Upper lobe of left lung (tissue), 4 donors: Measurements from ENCODE around the gene FAM151A.

Experiments
- CTCF ChIP-seq, 6 experiments: fragments of 450-650 bp in 4 of 6; fragments of 200-600 bp in 2 of 6; sonication (generic) in 2 of 6; IDR thresholded peaks; one replicate each; pipeline ENCODE4 v1.5.1; 2016 to 2019; ENCODE audit warnings: antibody characterized with exemption in 6 of 6
- POLR2AphosphoS5 ChIP-seq, 2 donors: sonication (generic); formaldehyde crosslinking; IDR thresholded peaks; one replicate each; pipeline ENCODE4 v1.5.1; 2017; ENCODE audit warnings: antibody characterized with exemption in 2 of 2

DNA sequence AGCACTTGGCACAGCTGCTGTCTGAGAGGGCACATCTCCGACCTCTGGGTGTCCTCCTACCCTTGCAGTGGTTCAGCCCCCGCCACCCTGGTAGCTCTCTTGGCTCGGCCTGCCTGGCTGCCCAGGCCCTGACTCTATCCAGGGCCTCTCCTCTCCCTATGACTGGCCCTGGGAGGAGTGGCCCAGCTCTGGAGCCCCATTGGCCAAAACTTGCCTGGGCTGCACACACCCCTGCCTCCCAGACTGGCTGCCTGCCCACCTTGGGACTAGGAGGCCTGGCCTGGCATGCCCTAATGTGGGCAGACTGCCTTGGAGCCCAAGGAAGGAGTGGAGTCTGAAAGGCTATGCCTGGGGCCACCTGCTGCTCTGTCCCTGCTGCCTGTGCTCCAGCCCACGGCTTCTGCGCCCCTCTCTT, 41.7 kb downstream of the FAM151A start:
- no peak for TF ChIP-seq CTCF (IDR thresholded peaks at IDR 0.05)
- peak in 1 of 2 donors; percentile 61 for TF ChIP-seq POLR2AphosphoS5 (IDR thresholded peaks at IDR 0.05)
